Measurements from ENCODE around the gene RMDN2. TPM values are rescaled to one million over a fixed set of nuclear protein-coding genes. Genes with fewer than 3 reads are reported as not detected.

Gene RMDN2
- total and polyA plus RNA-seq, 10 of the 15 experiments (the other 5 are each of a cell fraction or from before 2014, with no cell fraction given): 2.6 to 12.4 (median 9.2) TPM

- ATAC-seq: no peak
- no peaks in the 10 kb centered on the region for H3K79me2 ChIP-seq (ENCODE audit: control insufficient read depth, insufficient read depth, low read length)
- FAIRE-seq: no peak
- no peaks in the 10 kb centered on the region for H3K36me3 ChIP-seq (ENCODE audit: control insufficient read depth in 2 of 2, insufficient read depth in 2 of 2, low read length in 1 of 2)
- H3K27ac ChIP-seq (ENCODE audit: control insufficient read depth, insufficient read depth): no peak overlapping the region
- DNase-seq (ENCODE audit: low read depth, low spot score): no peak
- intact Hi-C loops (cut with micrococcal nuclease; ENCODE audit: unreplicated experiment) (no loop called here), in situ Hi-C loops (cut with MboI) (no loop called here)
- no peak overlapping the region for H3K9ac ChIP-seq (ENCODE audit: control insufficient read depth, insufficient read depth, low read length)
- H2AFZ ChIP-seq (ENCODE audit: control insufficient read depth, low read depth, low read length): no peak overlapping the region
- ChIA-PET CTCF (no interaction called here), SMC1A (ENCODE audit: uncharacterized antibody, unreplicated experiment) (interaction anchor here (1.6 kb wide), 1 partner anchor 10 kb away, joined by 4 read pairs; no protein-coding TSS in a partner anchor), RAD21 (ENCODE audit: unreplicated experiment) (no interaction called here), POLR2A (no interaction called here)
- no peaks in the 10 kb centered on the region for H4K20me1 ChIP-seq (ENCODE audit: control insufficient read depth, insufficient read depth)
- BruUV-seq (replicated peaks): no TSS peak
- 43% methylated on average over 1 of the region's 1 CpG for WGBS (ENCODE audit: insufficient coverage, insufficient replicate concordance, low lambda C conversion rate, missing lambda C conversion rate)
- no peaks in the 10 kb centered on the region for H3K27me3 ChIP-seq (replicated peaks in 1 of 2; ENCODE audit: control insufficient read depth in 2 of 2, insufficient read depth in 2 of 2, low read length in 1 of 2)
- H3K4me2 ChIP-seq (ENCODE audit: control insufficient read depth, insufficient read depth): no peak overlapping the region
- no peaks in the 10 kb centered on the region for H3K9me3 ChIP-seq (replicated peaks; ENCODE audit: control insufficient read depth, insufficient read depth, low read length)
- TF ChIP-seq CBX3 (IDR thresholded peaks at IDR 0.05; ENCODE audit: borderline replicate concordance, low read depth) (no peak), SMAD1 (IDR thresholded peaks at IDR 0.05; ENCODE audit: low read depth, partially characterized antibody) (no peak), EGR1 (IDR thresholded peaks at IDR 0.05; ENCODE audit: borderline replicate concordance in 1 of 2, low read depth in 2 of 2, low read length in 2 of 2) (no peak), NR2C2 (IDR thresholded peaks at IDR 0.05; ENCODE audit: borderline replicate concordance, control insufficient read depth, insufficient read length, low read depth) (no peak)
- H3K4me1 ChIP-seq (ENCODE audit: control insufficient read depth, insufficient read depth, low read length): no peaks in the 10 kb centered on the region
- no peak overlapping the region for H3K4me3 ChIP-seq
Observed at GRCh38 chr2:38010995-38011394, 85.9 kb downstream of the RMDN2 start.

GRCh38 chr2:38013158-38013752 lies 88.2 kb downstream of the RMDN2 start:
- Histone ChIP-seq H3K27me3 (replicated peaks in 1 of 2; ENCODE audit: control insufficient read depth in 2 of 2, insufficient read depth in 2 of 2, low read length in 1 of 2) (no peaks in the 10 kb centered on the region), H3K4me1 (ENCODE audit: control insufficient read depth, insufficient read depth, low read length) (no peaks in the 10 kb centered on the region), H4K20me1 (ENCODE audit: control insufficient read depth, insufficient read depth) (no peaks in the 10 kb centered on the region), H2AFZ (ENCODE audit: control insufficient read depth, low read depth, low read length) (no peak overlapping the region), H3K4me2 (ENCODE audit: control insufficient read depth, insufficient read depth) (no peak overlapping the region), H3K4me3 (no peak overlapping the region), H3K36me3 (ENCODE audit: control insufficient read depth in 2 of 2, insufficient read depth in 2 of 2, low read length in 1 of 2) (no peaks in the 10 kb centered on the region), H3K27ac (ENCODE audit: control insufficient read depth, insufficient read depth) (no peak overlapping the region), H3K9ac (ENCODE audit: control insufficient read depth, insufficient read depth, low read length) (no peak overlapping the region), H3K9me3 (replicated peaks; ENCODE audit: control insufficient read depth, insufficient read depth, low read length) (no peaks in the 10 kb centered on the region), H3K79me2 (ENCODE audit: control insufficient read depth, insufficient read depth, low read length) (no peaks in the 10 kb centered on the region)
- ChIA-PET SMC1A (ENCODE audit: uncharacterized antibody, unreplicated experiment) (interaction anchor here (1.4 to 1.5 kb wide), 3 partner anchors 12 to 24 kb away, joined by 4 to 7 read pairs (median 5); no protein-coding TSS in a partner anchor), POLR2A (no interaction called here), CTCF (interaction anchor here (2.1 kb wide), 1 partner anchor 31 kb away, joined by 7 read pairs; no protein-coding TSS in a partner anchor), RAD21 (ENCODE audit: unreplicated experiment) (no interaction called here)
- no TSS peak for BruUV-seq (replicated peaks)
- WGBS (ENCODE audit: insufficient coverage, insufficient replicate concordance, low lambda C conversion rate, missing lambda C conversion rate): 25% methylated on average over 3 of the region's 3 CpGs
- DNase-seq (ENCODE audit: low read depth, low spot score) (no peak), FAIRE-seq (no peak), ATAC-seq (no peak)
- no peak for TF ChIP-seq SRF (IDR thresholded peaks at IDR 0.05; ENCODE audit: low read depth in 2 of 2, low read length in 2 of 2)
- TF ChIP-seq PKNOX1 (IDR thresholded peaks at IDR 0.05): no peak
- TF ChIP-seq SIN3A (IDR thresholded peaks at IDR 0.05; ENCODE audit: low read depth, low read length): no peak
- TF ChIP-seq MLLT1 (IDR thresholded peaks at IDR 0.05): no peak
- no peak for TF ChIP-seq KDM1A (IDR thresholded peaks at IDR 0.05; ENCODE audit: borderline replicate concordance)
- TF ChIP-seq NFYB (IDR thresholded peaks at IDR 0.05; ENCODE audit: insufficient read depth, low read depth, low read length): no peak
- in situ Hi-C loops (cut with MboI): no loop called here
- intact Hi-C loops (cut with micrococcal nuclease; ENCODE audit: unreplicated experiment): no loop called here
